GM10847 (cell line): ENCODE results near the gene DYNLT2B.

Experiments used
- POLR2A ChIP-seq: IDR thresholded peaks from 2 replicates; pipeline ENCODE4 v1.6.1; 2011; ENCODE audit not compliant: insufficient read length; ENCODE audit errors: extremely low read depth

The DYNLT2B gene

DNA sequence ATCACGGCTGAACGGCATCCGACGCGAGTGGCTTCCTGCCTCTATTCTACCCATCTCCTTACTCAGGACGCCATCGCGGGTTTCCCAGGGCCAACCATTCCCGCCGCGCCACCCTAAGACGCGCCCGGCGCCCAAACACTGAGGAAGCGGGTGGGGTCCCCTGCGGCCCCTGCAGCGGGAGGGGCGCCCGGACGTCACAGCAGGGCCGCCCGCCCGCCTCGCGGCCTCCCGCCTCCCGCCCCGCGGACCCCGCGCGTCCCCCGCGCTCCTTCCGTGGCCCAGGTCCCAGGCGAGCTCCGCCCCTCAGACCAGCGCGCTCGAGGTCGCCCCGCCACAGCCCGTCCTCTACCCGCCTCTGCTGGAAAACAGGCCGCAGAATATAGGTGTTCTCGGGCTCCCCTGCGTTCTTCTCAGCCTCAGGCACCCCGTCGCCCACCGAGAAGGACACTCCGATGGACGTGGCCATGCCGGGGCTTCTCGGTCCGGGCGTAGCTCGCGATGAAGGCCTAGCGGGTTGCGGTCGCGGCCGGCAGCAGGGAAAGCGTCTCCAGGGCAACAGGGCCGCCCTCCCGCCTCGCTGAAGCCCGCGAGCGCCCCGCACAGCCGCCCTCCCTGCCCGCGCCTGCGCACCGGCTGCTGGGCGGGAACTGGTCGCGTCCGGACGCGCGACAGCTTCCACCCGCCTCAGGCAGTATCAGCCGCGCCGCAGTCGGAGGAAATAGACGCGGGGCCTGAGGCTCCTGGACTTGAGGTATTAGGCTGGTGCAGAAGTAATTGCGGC, at the start of gene DYNLT2B:
TSS of gene DYNLT2B (minus strand) at position 554 of the 781 bp plus-strand sequence. CDS start at position 466, 88 bp downstream.
- peak; percentile 78 for TF ChIP-seq POLR2A

DNA sequence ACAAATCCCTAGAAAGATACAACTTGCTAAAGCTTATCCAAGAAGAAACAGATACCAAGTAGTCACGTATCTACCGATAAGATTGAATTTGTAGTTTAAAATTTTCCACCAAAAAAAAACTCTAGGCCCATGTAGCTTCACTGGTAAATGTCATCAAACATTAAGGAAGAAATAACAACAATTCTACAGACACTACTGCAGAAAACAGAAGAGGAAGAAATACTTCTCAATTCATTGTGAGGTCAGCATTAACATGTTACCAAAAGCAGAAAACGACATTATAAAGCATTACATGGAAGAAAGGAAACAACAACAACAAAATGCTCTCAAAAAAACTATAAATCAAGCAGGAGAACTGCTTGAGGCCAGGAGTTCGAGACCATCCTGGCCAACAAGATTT, 47.7 kb upstream of the DYNLT2B start:
- TF ChIP-seq POLR2A: no peak

DNA sequence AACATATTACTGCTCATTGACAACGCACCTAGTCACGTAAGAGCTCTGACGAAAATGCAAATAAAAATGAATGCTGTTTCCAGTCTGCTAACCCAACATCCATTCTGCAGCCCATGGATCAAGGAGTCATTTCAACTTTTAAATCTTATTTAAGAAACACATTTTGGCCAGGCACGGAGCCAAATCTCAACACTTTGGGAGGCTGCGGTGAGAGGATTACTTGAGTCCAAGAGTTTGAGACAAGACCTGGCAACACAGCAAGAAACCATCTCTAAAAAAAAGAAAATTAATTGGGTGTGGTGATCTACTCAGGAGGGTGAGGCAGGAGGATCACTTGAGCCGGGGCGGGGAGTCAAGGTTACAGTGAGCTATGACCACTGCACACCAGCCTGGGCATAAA, 42.5 kb upstream of the DYNLT2B start:
- TF ChIP-seq POLR2A: no peak

DNA sequence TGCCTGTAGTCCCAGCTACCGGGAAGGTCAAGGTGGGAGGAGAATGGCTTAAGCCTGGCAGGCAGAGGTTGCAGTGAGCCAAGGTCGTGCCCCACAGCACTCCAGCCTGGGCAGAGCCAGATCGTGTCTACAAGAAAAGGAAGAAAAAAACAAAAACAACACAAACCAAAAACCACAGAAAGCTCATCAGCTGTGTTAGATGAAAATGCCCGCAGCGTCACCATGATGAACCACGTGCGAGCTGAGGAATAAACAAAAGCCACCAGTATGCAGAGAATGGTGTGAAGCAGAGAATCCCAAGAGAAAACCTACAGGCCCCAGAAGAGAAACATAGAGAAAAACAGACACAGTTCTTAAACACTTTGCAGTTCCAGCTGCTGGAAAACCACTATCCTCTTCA, 39.9 kb upstream of the DYNLT2B start:
- TF ChIP-seq POLR2A: no peak

DNA sequence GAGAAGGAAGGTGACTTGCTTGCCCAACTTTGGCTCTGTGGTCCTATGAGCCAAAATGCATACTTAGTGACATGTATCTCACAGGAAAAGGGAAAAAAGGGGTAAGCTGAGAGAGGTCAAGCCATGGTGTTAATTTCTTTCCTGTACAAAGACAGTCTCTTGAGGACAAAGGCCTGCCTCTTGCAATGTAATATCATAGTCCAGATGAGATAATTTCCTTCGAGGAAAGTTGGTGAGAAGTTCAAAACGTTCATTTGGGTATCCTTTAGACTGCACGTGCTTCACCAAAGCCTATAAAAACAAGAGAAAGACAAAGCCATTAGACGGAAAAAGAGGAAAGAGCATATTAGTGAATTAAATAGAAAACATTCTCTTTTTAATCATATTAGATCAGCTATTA, 38.5 kb upstream of the DYNLT2B start:
- TF ChIP-seq POLR2A: no peak

DNA sequence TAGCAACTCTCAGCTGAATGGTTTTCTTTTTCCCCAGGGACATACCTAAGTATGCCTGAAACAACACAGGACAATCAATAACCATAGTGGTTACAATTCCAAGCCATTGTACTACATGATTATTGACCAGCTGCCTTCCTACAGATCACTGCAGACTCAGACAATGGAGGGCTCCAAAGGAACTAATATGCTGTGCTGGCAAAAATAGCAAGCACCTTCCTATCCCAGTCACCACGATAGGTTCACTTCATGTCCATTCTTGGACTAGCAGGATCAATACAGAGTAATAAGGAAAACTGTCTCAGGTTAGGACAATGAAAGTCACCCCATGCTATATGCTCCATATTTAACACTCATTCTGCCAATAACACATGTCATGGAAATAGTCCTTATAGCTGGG, 37.6 kb upstream of the DYNLT2B start:
- TF ChIP-seq POLR2A: no peak

DNA sequence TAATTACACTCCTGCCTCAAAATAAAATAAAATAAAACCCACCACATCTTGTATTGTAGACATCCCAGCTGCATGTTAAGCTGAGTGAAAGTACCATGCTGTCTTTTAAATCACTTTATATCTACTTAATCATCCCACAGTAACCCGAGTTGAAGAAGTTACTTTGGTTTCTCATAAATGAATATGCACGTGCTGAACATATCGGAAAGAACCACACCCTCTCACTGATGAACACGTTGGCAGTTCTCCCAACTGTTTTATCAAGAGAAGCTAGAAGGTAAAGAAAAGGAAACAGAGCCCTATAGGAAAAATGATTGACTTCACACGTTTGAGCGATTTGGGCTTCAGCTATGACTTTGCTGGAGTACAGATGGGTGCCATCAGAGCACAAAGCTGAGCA, 36.1 kb upstream of the DYNLT2B start:
- no peak for TF ChIP-seq POLR2A

DNA sequence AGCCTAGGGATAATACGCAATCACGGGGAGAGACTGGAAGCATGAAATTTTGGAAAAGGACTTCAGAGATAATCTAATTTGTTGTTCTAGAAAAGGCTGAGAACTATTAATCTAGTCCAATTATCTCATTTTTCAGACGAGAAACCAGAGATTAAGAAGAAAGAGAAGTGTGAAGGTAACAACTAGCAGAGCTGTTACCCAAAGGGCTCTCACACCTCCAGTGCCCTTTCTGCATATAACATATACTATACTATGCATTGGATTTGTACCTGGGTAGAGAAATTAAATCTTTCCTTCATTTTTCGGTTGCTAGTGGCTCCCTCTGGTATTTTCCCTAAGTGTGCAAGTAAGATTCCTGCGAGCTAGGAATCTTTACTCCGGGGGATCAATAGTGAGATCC, 33.5 kb upstream of the DYNLT2B start:
- TF ChIP-seq POLR2A: no peak

DNA sequence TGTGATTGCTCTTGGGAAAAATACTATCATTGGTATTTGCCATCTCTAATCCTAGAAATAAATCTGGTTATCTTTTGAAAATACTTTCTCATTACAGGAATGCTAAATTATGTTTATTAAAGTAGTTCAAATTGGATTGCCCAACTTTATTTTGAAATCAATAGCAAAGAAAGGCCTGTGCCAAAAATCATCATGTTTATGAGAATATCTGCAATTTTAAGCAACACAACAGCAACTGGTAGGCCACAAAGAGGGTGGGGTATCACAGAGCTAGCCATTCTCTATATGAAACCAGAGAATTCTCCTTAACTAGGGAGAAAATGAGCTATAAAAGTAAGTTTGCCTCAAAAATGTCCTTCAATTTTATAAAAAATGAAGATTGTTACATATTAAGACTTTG, 32.0 kb upstream of the DYNLT2B start:
- no peak for TF ChIP-seq POLR2A

DNA sequence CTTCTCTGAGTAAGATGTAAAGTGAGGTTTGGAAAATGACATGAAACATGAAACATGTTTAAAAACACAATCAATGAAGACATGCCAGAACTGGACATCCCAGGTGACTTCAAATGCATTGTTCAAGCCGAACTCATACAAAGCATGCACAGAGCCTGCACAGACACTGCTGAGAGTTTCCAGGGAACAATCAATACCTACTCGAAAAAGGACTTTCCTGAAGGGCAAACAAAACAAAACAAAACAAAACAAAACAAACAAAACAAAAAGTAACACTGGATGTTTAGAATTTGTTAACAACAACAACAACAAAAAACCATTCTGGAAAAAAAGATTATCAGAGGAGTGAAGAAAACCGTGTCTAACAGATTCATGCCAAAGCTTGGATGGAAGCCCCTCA, 30.7 kb upstream of the DYNLT2B start:
- TF ChIP-seq POLR2A: no peak

DNA sequence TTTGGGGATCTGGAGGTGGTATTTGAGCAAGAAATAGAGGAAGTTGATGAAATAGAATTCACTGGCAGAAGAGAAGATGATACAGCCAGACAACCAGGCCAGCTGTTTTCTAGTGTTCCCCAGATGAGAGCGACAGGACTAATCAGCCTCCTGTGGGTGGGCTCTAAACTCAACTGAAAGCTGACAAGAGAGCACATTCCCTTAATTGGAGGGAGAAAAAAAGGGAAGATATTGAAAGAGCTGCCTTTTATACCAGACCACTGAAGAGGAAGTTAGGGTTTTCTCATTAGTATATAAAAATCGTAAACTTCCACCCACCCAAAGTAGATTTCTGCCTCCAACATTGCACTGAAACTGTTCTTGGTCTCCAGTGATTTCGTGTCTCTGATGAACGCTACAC, 26.6 kb upstream of the DYNLT2B start:
- TF ChIP-seq POLR2A: no peak

DNA sequence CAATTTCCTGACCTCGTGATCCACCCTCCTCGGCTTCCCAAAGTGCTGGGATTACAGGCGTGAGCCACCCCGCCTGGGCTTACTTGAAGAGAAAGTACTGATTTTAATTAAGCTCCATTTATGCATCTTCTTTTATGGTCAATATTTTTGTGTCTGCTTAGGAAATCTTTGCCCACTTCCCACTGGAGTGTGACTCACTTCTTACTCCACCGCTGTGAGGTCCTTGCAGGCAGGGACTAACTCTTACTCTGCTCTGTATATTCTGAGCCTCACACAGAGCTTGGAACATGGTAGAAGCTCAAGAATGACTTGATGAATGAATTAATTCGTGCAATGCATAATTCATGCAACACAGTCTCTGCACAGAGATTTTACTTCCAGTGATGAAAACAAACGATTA, 23.1 kb upstream of the DYNLT2B start:
- TF ChIP-seq POLR2A: no peak

DNA sequence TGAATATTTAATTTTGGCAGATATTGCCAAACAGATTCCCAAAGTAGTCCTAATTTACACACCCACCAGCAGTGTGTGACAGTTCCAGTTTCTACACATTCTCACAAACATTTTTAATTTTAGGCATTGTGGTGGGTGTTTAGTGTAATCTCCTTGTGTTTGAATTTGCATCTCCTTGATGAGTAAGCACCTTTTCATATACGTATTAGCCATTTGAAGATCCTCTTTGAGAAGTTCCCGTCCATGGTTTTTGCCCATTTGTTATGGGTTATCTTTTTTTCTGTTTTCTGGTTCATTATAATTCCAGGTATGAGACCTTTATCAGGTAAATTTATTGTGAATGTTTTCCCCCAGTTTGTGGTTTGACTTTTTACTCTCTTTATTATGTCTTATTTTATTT, 22.4 kb upstream of the DYNLT2B start:
- TF ChIP-seq POLR2A: no peak

DNA sequence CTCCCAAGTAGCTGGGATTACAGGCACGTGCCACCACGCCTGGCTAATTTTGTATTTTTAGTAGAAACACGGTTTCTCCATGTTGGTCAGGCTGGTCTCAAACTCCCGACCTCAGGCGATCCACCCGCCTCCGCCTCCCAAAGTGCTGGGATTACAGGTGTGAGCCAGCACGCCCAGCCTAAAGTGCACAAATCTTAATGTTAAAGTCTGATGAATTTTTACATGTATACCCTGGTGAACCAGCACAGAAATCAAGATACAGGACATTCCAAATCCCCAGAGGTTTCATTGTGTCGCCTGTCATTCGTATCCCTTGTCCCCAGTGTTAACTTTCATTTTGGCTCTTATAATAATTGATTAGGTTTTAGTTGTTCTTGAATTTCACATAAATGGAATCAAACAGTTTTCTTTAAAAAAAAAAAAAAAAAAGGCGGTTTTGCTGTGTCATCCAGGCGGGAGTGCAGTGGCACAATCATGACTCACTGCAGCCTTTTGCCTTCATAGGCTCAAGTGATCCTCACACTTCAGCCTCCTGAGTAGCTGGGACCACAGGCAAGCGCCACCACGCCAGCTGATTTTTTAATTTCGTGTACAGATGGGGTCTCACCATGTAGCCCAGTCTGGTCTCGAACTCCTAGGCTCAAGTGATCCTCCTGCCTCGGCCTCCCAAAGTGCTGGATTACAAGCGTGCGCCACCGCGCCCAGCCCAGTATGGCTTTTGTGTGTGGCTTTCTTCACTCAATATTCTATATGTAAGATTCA, 21.6 kb upstream of the DYNLT2B start:
- TF ChIP-seq POLR2A: no peak

DNA sequence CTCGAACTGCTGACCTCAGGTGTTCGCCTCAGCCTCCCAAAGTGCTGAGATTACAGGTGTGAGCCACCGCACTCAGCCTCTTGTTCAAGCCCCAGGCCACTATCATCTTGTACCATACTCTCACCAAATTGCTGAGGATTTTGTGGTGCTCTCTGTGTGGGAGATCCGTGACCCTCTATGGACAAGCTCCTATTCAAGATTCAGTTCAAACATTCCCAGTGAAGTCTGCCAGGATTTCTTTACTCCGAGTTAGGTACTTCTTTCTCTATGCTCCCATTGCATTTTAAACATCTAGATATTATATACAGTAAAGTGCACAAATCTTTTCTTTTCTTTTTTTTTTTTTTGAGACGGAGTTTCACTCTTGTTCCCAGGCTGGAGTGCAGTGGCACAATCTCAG, 21.0 kb upstream of the DYNLT2B start:
- no peak for TF ChIP-seq POLR2A

DNA sequence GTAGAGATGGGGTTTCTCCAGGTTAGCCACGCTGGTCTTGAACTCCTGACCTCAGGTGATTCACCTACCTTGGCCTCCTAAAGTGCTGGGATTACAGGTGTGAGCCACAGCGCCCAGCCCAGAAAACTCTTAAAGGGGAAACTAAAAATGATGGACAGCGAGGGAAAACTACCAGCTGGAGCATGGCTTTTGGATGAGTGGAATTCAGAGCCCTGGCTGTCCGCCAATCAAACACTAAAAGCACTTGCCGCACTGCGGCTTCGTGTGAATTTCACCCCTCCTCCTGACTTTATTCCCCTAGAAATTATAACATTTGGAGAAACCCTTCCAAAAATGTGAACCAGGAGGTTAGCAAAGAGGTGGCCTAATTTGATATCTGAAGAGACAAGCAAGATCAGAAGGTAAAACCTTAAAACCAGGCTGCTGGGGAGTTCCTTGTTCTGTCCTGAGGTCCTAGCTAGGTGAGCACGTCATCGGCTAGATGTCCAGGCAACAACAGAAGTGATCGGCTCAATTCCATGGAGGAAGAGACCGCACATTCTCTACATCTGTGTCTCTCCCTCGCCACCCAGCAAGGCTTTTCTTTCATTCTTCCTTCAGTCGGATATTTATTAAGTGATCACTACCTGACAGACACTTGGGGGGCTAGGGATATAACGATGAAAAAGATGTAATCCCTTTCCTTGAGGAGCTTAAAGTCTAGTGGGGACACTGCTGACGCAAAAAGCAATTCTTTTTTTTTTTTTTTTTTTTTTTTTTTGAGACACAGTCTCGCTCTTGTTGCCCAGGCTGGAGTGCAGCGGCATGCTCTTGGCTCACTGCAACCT, 18.5 kb upstream of the DYNLT2B start:
- no peak for TF ChIP-seq POLR2A

DNA sequence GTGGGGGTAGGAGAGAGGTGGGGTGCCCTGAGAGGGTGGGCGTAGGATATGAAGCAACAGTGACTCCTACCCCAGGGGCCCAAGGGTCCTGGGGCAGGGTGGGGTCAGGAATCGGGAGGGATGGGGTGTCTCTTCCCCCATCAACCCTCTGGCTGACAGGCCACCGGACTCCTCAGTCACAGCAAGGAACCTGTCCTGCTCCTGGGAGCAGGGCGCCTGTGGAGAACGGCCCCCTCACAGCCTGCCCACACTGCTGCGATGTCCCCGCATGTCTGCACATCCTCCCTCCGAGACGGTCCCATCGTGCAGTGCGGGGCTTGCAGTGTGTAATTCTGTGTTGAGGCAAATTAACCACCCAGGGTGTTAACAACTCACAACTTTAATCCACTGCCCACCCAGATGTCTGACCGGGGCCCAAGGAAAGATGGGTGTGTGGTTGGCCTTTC, 17.5 kb upstream of the DYNLT2B start:
- TF ChIP-seq POLR2A: no peak
